Lower leg skin (tissue), 4 donors: ENCODE results near the gene PHRF1. TPM values are rescaled to one million over a fixed set of nuclear protein-coding genes. Genes with fewer than 3 reads are reported as not detected.
A peak's percentile ranks its signal among the peaks of the same experiment; 100 is the strongest.

Source experiments
- DNase-seq, 2 donors: peaks; one replicate each; pipeline ENCODE4 v3.0.0-alpha.2; 2019; ENCODE audit warnings: low spot score in 2 of 2
- H3K4me3 ChIP-seq: fragments of 200-600 bp; sonication (generic); 2 replicates; pipeline ENCODE4 v1.5.1; 2017; ENCODE audit warnings: mild to moderate bottlenecking, low read depth; ENCODE audit not compliant: poor library complexity, severe bottlenecking
- CTCF ChIP-seq, 3 donors: fragments of 450-650 bp; IDR thresholded peaks; one replicate each; pipeline ENCODE4 v1.5.1; 2016; ENCODE audit warnings: antibody characterized with exemption in 3 of 3, mild to moderate bottlenecking in 3 of 3, moderate library complexity in 2 of 3
- POLR2A ChIP-seq, 2 donors: fragments of 450-650 bp; IDR thresholded peaks; one replicate each; pipeline ENCODE4 v1.6.1; 2016 to 2017; ENCODE audit warnings: antibody characterized with exemption in 2 of 2, mild to moderate bottlenecking in 1 of 2, moderate library complexity in 1 of 2
- WGBS, 2 donors: methylation state at CpG; one replicate each; pipeline ENCODE4 v1.1.5; 2018; 5-methylcytosine and 5-hydroxymethylcytosine counted together
- intact Hi-C: fragments of 100-400 bp; cut with DNase I; formaldehyde crosslinking; loops from one replicate; pipeline ENCODE4 v1.15.0; 2023; ENCODE audit warnings: low total_unique reads
- total RNA-seq, 4 donors: library from RNA; depleted of rRNA; stranded (reverse); fragments of >200 nt; gene quantifications; one replicate each; pipeline ENCODE4 v1.1.0, GENCODE V29; 2016

PHRF1 gene
- total RNA-seq, 4 donors from 2014 or later, result 30.0 to 55.2 (median 31.5) TPM

- intact Hi-C loops, result no loop called here
- H3K4me3 ChIP-seq, result no peak overlapping the region
- no peak for TF ChIP-seq POLR2A (IDR thresholded peaks at IDR 0.05)
- no peak for TF ChIP-seq CTCF (IDR thresholded peaks at IDR 0.05)
- DNase-seq, result peak in 1 of 2 donors; percentile 87
- 100% methylated on average over 9 of the region's 10 CpGs; no CpG with 5 or more reads in 1 of the 2 donors for WGBS, 2 donors
These were observed 36.7 kb downstream of the PHRF1 start for GRCh38 chr11:612961-613300.

DNA sequence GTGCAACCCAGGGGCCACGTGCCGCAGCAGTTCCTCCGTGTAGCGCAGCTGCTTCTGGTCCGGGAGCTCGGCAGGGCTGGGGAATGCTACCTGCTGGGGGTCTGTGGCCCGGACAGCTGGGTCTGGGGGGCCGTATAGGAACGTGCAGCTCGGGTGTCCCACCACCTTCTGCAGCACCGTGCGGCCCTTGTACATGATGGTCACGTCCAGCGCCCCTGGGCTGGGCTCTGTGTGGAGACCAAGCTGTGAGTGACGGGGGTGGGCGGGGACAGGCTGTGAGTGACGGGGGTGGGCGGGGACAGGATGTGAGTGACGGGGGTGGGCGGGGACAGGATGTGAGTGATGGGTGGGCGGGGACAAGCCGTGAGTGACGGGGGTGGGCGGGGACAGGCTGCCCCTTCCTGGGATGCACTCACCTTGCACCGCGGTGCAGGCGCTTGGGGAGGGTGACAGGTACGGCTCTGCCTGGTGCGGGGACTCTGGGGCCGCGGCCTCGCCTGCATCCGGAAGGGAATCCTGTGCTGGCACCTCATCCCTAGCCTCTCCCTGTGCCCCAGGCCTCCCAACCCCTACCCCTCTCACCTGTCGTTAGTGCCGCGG is 37.2 kb downstream of the PHRF1 start:
- no peak overlapping the region for H3K4me3 ChIP-seq
- peak; percentile 65 to 95 for DNase-seq
- TF ChIP-seq POLR2A (IDR thresholded peaks at IDR 0.05) (no peak), CTCF (IDR thresholded peaks at IDR 0.05) (no peak)
- WGBS, 2 donors, result 43 to 56% methylated on average over 13 to 29 of the region's 36 CpGs
- intact Hi-C loops, result no loop called here

DNA sequence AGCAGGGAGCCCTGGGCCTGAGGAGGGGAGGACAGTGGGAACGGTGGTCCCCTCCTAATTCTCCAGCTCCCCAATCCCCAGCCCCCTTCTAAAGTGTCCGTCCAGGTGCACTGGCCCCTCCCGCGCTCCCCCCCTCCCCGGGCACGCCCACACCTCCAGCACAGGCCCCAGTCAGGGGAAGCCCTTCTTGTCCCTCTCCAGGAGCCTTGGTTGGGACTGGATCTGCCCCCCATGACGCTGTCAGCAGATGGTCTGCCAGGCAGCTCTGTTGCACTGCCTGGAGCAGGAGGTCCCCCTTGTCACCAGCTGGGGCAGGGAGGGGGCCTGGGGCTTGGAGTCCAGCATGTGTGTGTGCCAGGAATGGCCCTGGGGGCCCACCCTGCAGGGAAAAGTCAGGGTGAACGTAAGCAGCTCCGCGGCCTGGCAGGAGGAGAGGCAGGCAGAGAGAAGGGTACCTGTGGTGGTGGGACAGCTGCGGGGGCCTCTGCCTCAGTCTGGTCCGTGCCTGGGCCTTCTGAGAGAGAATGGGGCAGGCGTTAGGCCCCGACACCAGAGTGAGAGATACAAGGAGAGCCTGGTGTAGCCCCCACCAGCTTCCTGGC is 37.9 kb downstream of the PHRF1 start:
- H3K4me3 ChIP-seq, result no peak overlapping the region
- DNase-seq, result peak in 1 of 2 donors; percentile 85
- WGBS, 2 donors, result 54 to 58% methylated on average over 13 to 14 of the region's 14 CpGs
- no peak for TF ChIP-seq CTCF (IDR thresholded peaks at IDR 0.05)
- no peak for TF ChIP-seq POLR2A (IDR thresholded peaks at IDR 0.05)
- intact Hi-C loops, result no loop called here

- H3K4me3 ChIP-seq, result peak overlapping the region; percentile 49
- WGBS, 2 donors, result 47 to 59% methylated on average over 32 to 43 of the region's 68 CpGs
- no peak for TF ChIP-seq POLR2A (IDR thresholded peaks at IDR 0.05)
- TF ChIP-seq CTCF (IDR thresholded peaks at IDR 0.05), result no peak
- DNase-seq, result peak in 1 of 2 donors; percentile 86
- intact Hi-C loops, result no loop called here
These were observed 38.6 kb downstream of the PHRF1 start for GRCh38 chr11:614623-615503.

DNA sequence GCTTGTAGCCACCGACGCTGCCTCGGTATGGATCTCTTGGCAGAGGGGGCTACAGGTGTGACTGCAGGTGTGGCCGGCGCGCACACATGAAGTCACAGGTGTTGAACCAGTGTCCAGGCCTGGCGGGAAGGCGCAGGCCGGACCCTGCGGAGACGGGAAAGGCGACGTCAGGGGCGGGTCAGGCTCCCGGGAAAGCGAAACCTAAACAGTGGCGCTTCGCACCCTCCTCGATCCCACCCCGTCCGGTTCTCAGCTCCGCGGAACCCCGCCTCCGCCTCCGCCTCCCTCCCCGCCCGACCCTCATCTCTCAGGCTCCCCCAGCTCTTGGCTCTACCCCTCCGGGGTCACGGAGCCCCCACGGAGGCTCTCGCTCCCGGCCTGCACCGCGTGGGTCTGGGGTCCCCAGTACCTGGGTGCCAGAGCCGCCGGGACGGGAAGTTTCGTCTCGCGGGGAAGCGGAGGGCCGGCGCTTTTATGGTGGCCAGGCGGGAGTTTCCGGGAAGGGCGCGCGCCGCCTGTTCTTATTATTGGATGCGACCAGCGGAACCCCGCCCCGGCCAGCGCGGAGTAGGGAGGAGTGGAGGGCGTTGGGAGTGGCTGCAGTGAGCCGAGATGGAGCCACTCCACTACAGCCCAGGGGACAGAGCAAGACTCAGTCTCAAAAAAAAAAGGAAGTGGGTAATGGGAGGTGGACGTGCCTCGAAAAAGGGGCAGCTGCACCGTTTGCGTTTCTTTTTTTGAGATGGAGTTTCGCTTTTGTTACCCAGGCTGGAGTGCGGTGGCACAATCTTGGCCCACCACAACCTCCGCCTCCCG is 39.4 kb downstream of the PHRF1 start, which contains the start of gene IRF7:
TSS of gene IRF7 (minus strand) at position 447 of the 816 bp plus-strand sequence. CDS start 586 bp downstream, outside the sequence.
- TF ChIP-seq CTCF (IDR thresholded peaks at IDR 0.05) (no peak), POLR2A (IDR thresholded peaks at IDR 0.05) (peak in 1 of 2 donors; percentile 59)
- WGBS, 2 donors, result 5 to 6% methylated on average over 40 to 49 of the region's 66 CpGs
- intact Hi-C loops, result no loop called here
- peak within 1 kb of the TSS; percentile 49 for H3K4me3 ChIP-seq
- DNase-seq, result peak; percentile 94 to 99
